Glutamatergic neuron (in vitro differentiated cells): ENCODE data around the gene KDM1A. TPM values are rescaled to one million over a fixed set of nuclear protein-coding genes. Genes with fewer than 3 reads are reported as not detected.

Experiments used
- DNase-seq: peaks from one replicate; pipeline ENCODE4 v3.0.0; 2022
- H3K27ac Mint-ChIP-seq: one replicate; pipeline ENCODE4 v1.8.0; 2020; ENCODE audit warnings: mild to moderate bottlenecking, mixed read lengths, inconsistent platforms; ENCODE audit not compliant: unreplicated experiment
- H3K27me3 Mint-ChIP-seq: one replicate; pipeline ENCODE4 v1.8.0; 2020; ENCODE audit warnings: mild to moderate bottlenecking, moderate library complexity, mixed read lengths, inconsistent platforms; ENCODE audit not compliant: unreplicated experiment
- H3K36me3 Mint-ChIP-seq: one replicate; pipeline ENCODE4 v1.8.0; 2020; ENCODE audit warnings: mild to moderate bottlenecking, mixed read lengths, inconsistent platforms; ENCODE audit not compliant: unreplicated experiment
- H3K4me1 Mint-ChIP-seq: one replicate; pipeline ENCODE4 v1.8.0; 2020; ENCODE audit warnings: mild to moderate bottlenecking, low read depth, mixed read lengths, inconsistent platforms; ENCODE audit not compliant: unreplicated experiment
- H3K4me3 Mint-ChIP-seq: one replicate; pipeline ENCODE4 v1.8.0; 2020; ENCODE audit warnings: mild to moderate bottlenecking, mixed read lengths, inconsistent platforms; ENCODE audit not compliant: unreplicated experiment
- H3K9me3 Mint-ChIP-seq: one replicate; pipeline ENCODE4 v1.8.0; 2020; ENCODE audit warnings: mild to moderate bottlenecking, moderate library complexity, mixed read lengths, inconsistent platforms; ENCODE audit not compliant: unreplicated experiment
- CTCF ChIP-seq: fragments of 200-600 bp; sonication (generic); IDR thresholded peaks from one replicate; pipeline ENCODE4 v1.5.0; 2021; ENCODE audit not compliant: partially characterized antibody, unreplicated experiment
- total RNA-seq: library from RNA; stranded (reverse); fragmentation: NEBNext Ultra II Directional; extraction: Animal tissue kit (Norgen Biotek cat#: 25700); gene quantifications from one replicate; pipeline ENCODE4 v1.2.1, GENCODE V29; 2021; ENCODE audit not compliant: unreplicated experiment

KDM1A gene
- total RNA-seq, 1 donor from 2014 or later = 301 TPM

GRCh38 chr1:23118957-23119792 is 99.9 kb downstream of the KDM1A start:
- no peak overlapping the region for H3K27ac Mint-ChIP-seq
- no peaks in the 10 kb centered on the region for H3K9me3 Mint-ChIP-seq
- H3K27me3 Mint-ChIP-seq = no peaks in the 10 kb centered on the region
- no peak for TF ChIP-seq CTCF
- H3K4me3 Mint-ChIP-seq = no peak overlapping the region
- DNase-seq = no peak
- no peaks in the 10 kb centered on the region for H3K36me3 Mint-ChIP-seq
- peaks cover 9% of the 10 kb centered on the region for H3K4me1 Mint-ChIP-seq

GRCh38 chr1:23120383-23120782 is 101.1 kb downstream of the KDM1A start:
- Mint-ChIP-seq H3K9me3 (no peaks in the 10 kb centered on the region), H3K36me3 (no peaks in the 10 kb centered on the region), H3K27ac (no peak overlapping the region), H3K27me3 (no peaks in the 10 kb centered on the region), H3K4me3 (no peak overlapping the region), H3K4me1 (peaks cover 7% of the 10 kb centered on the region)
- DNase-seq = no peak
- TF ChIP-seq CTCF = no peak

GRCh38 chr1:23122023-23122748 is 102.9 kb downstream of the KDM1A start:
- peaks cover 8% of the 10 kb centered on the region for H3K4me1 Mint-ChIP-seq
- no peak overlapping the region for H3K27ac Mint-ChIP-seq
- no peak for DNase-seq
- no peaks in the 10 kb centered on the region for H3K9me3 Mint-ChIP-seq
- TF ChIP-seq CTCF = no peak
- no peaks in the 10 kb centered on the region for H3K27me3 Mint-ChIP-seq
- H3K36me3 Mint-ChIP-seq = no peaks in the 10 kb centered on the region
- no peak overlapping the region for H3K4me3 Mint-ChIP-seq

GRCh38 chr1:23122796-23123195 is 103.5 kb downstream of the KDM1A start:
- no peak overlapping the region for H3K4me3 Mint-ChIP-seq
- no peak overlapping the region for H3K27ac Mint-ChIP-seq
- H3K9me3 Mint-ChIP-seq = no peaks in the 10 kb centered on the region

More at GRCh38 chr1:23122796-23123195, 103.5 kb downstream of the KDM1A start:
- no peak for DNase-seq
- H3K27me3 Mint-ChIP-seq = no peaks in the 10 kb centered on the region
- no peaks in the 10 kb centered on the region for H3K36me3 Mint-ChIP-seq
- TF ChIP-seq CTCF = no peak
- peaks cover 8% of the 10 kb centered on the region for H3K4me1 Mint-ChIP-seq
